ENCODE results near the gene KRTAP10-6.
"Not testable (repeated sequence)": the region's sequence is repeated elsewhere in the genome, so short reads cannot be mapped to it uniquely, and the experiment has no call there.

Gene KRTAP10-6

DNA sequence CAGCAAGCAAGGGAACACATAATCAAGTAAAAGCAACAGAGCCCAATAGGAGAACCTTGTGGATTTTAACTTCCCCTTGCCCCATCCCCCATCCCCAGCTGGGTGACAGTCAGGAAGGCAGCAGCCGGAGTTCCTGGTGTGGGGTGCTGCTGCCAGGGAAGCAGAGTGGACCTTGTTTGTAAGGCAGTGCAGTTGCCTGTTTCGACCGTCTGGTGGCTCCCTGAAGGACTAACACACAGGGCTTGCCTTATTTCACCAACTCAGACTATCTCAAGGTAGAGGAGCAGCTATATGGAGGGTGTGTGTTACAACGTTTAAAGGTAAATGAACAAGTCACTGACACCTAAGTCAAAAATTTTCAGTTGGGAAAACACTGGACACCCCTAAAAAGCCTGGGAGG, 26.2 kb upstream of the KRTAP10-6 start:
- DNase-seq (ENCODE audit: low spot score), result no peak
- no peak for FAIRE-seq

- no peak for FAIRE-seq
- no peak for DNase-seq (ENCODE audit: low spot score)
These were observed 24.8 kb upstream of the KRTAP10-6 start for GRCh38 chr21:44617071-44617501.

- no peak for DNase-seq (ENCODE audit: low spot score)
- FAIRE-seq, result no peak
These were observed 24.3 kb upstream of the KRTAP10-6 start for GRCh38 chr21:44616591-44616926.

GRCh38 chr21:44615911-44616590, 23.7 kb upstream of the KRTAP10-6 start:
- FAIRE-seq, result no peak
- DNase-seq (ENCODE audit: low spot score), result no peak

DNA sequence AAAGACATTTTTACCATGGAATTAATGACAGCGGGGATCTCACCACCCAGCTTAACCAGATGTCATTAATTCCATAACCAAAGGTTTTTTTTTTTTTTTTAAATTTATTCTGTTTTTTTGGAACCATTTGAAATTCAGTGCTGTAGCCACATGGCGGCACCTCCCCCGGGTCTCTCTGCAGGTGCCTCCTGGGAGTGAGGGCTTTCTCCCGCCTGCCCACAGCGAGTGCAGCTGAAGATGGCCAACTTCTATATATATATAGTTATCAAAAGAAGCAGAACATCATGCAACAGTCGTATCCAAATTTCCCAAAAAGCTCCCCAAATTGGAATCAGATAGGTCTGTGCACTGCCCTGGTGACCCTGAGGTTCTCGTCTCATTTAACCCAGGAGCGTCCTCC, 23.2 kb upstream of the KRTAP10-6 start:
- no peak for DNase-seq (ENCODE audit: low spot score)
- FAIRE-seq, result no peak

- DNase-seq (ENCODE audit: low spot score) (no peak), FAIRE-seq (no peak)
These were observed 22.7 kb upstream of the KRTAP10-6 start for GRCh38 chr21:44614961-44615391.

DNA sequence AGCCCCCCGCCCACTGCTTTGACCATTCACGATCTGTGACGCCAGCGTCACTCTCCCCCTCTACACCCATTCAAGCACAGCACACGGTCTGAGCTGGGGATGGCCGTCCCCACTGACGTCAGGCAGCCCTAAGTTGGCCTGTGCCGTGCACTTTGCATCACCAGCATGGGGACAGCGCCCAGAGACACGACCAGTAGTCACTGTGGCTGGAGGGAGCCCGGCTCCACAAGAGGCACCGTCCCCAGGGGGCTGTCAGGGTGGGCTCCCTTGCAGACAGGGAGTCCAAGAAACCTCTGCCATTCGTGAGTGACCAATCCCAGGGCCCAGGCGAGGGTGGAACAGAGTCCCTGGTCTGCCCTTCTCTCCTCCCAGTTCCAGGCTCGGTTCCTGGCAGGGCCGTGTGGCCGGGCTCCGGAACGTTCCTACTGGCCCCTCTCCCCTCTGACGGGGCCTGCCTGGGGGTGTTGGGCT, 21.9 kb upstream of the KRTAP10-6 start:
- FAIRE-seq, result no peak
- no peak for DNase-seq (ENCODE audit: low spot score)

DNA sequence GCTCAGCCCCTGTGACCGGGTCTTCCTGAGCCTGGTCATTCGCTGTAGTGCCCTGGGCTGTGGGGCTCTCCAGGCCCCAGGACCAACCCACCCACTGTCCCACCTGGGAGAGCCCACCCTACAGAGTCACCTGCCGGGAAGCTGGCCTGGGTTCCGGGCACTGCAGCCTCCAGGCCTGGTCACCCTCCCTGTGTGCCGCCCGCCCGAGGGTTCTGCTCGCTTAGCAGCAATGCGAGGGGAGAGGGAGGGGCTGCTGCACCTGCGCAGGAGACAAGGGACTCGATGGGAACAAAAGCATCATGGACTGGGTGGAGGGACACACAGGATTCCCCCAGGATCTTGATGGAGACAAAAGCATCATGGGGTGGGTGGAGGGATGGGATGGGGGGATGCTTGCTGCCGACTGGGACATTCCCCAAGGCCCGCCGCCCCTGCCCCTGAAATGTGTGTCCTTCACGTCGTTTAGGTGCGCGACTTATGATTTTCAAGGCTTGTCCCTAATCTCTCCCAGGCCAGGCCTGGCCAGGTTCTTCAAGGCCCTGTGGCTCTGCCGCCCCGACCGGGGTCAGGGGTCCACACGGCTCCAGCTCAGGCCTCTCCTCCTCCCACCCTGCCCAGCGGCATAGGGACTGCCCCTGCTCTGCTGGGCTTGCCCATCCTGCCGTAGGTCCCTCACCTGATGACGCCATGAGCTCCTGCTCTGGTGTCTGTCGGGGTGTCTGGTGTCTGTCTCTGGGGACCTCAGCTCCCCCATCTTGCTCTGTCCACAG, 21.3 kb upstream of the KRTAP10-6 start:
- FAIRE-seq (no peak), DNase-seq (ENCODE audit: low spot score) (no peak)

DNA sequence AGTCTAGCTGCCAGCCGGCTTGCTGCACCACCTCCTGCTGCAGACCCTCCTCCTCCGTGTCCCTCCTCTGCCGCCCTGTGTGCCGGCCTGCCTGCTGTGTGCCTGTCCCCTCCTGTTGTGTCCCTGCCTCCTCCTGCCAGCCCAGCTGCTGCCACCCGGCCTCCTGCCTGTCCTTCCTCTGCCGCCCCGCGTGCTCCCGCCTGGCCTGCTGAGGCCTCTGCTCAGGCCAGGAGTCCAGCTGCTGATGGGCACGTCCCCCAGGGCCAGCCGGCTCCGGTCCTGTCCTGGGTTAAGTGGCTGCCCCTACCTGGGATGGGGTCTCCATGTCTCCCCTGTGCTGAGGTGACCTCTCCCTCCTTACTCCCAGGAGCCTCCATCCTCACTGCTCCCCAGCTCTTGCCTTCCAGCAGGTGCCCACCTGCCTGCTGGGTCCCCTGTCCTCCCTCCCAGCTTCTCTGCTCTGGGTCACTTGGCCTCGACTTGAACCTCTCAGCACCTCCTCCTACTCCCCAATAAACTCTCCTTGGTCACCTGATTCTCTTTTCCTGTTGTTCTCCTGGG, 20.4 kb upstream of the KRTAP10-6 start:
- no peak for FAIRE-seq

DNA sequence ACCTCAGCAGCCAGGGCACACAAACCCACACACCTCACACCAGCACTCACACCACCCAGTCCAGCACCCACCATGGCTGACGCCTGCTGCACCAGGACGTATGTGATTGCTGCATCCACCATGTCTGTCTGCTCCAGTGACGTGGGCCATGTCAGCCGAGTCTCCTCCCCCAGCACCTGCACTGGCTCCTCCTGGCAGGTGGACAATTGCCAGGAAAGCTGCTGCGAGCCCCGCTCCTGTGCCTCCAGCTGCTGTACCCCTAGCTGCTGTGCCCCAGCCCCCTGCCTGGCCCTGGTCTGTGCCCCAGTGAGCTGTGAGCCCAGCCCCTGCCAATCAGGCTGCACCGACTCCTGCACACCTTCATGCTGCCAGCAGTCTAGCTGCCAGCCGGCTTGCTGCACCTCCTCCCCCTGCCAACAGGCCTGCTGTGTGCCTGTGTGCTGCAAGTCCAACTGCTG, 19.8 kb upstream of the KRTAP10-6 start, which contains the start of gene KRTAP10-8:
KRTAP10-8 (plus strand) TSS at position 51 of the 458 bp plus-strand sequence; CDS start at position 73, 22 bp downstream.
- FAIRE-seq (no peak), DNase-seq (ENCODE audit: low spot score) (no peak)

More for the DNA sequence above, 20.4 kb upstream of the KRTAP10-6 start:
- no peak for DNase-seq (ENCODE audit: low spot score)

DNA sequence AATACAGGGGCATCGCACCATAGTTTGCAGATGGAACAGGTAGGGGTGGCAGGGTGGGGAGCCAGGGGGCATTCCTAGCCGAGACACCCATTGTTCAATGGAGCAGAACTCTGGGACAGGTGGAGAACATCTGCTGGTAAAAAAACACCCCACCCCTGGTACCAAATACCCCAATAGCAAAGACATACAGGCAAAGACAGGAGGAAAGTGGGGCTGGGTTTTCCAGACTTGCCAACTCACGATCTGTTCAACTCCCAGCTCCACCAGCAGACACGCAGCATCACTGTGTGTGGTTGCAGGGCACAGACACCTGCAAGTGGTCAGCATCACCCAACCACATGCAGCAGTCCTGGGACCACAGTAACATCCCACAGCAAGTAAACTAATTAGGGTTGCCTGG, 19.2 kb upstream of the KRTAP10-6 start:
- FAIRE-seq, result no peak

DNA sequence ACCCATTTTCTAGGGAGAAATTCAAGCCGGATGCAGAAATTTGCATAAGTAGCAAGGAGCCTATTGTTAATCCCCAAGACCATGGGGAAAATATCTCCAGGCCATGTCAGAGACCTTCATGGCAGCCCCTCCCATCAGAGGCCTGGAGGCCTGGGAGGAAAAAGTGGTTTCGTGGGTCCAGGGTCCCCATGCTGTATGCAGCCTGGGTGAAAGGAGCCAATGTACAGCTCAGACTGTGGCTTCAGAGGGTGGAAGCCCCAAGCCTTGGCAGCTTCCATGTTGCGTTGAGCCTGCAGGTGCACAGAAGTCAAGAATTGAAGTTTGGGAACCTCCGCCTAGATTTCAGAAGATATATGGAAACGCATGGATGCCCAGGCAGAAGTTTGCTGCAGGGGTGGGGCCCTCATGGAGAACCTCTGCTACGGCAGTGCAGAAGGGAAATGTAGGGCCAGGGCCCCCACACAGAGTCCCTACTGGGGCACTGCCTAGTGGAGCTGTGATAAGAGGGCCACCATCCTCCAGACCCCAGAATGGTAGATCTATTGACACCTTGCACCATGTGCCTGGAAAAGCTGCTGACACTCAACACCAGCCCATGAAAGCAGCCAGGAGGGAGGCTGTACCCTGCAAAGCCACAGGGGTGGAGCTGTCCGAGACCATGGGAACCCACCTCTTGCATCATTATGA, 18.0 kb upstream of the KRTAP10-6 start:
- FAIRE-seq; DNase-seq (ENCODE audit: low spot score): not testable (repeated sequence)

More for the DNA sequence above, 19.2 kb upstream of the KRTAP10-6 start:
- DNase-seq (ENCODE audit: low spot score), result no peak

GRCh38 chr21:44609193-44609592, 16.9 kb upstream of the KRTAP10-6 start:
- DNase-seq (ENCODE audit: low spot score), result no peak
- FAIRE-seq, result no peak

GRCh38 chr21:44606495-44606894, 14.2 kb upstream of the KRTAP10-6 start:
- FAIRE-seq, result no peak
- no peak for DNase-seq (ENCODE audit: low spot score)

DNA sequence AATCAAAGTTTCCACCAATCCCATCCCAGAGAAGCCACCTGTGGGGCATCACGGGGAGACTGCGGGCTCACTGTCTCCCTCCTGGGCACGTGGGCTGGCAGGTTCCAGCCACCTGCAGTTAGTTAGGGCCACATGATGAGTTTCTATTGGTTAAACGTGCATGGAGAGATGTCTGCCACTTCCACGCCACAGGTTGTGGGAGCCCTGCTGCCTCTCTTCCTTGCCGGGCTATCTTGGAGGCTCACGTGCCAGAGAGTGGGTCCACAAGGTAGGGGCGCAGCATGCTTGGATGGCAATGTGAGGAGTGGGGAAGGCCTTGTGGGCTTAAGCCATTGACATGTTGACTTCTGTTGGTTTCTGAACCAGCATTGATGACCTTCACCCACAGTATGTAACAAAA, 11.6 kb upstream of the KRTAP10-6 start:
- DNase-seq (ENCODE audit: low spot score) (no peak), FAIRE-seq (no peak)

GRCh38 chr21:44603109-44603875, 11.0 kb upstream of the KRTAP10-6 start:
- FAIRE-seq, result no peak
- DNase-seq (ENCODE audit: low spot score), result no peak

GRCh38 chr21:44602463-44602850, 10.2 kb upstream of the KRTAP10-6 start:
- no peak for DNase-seq (ENCODE audit: low spot score)
- no peak for FAIRE-seq

DNA sequence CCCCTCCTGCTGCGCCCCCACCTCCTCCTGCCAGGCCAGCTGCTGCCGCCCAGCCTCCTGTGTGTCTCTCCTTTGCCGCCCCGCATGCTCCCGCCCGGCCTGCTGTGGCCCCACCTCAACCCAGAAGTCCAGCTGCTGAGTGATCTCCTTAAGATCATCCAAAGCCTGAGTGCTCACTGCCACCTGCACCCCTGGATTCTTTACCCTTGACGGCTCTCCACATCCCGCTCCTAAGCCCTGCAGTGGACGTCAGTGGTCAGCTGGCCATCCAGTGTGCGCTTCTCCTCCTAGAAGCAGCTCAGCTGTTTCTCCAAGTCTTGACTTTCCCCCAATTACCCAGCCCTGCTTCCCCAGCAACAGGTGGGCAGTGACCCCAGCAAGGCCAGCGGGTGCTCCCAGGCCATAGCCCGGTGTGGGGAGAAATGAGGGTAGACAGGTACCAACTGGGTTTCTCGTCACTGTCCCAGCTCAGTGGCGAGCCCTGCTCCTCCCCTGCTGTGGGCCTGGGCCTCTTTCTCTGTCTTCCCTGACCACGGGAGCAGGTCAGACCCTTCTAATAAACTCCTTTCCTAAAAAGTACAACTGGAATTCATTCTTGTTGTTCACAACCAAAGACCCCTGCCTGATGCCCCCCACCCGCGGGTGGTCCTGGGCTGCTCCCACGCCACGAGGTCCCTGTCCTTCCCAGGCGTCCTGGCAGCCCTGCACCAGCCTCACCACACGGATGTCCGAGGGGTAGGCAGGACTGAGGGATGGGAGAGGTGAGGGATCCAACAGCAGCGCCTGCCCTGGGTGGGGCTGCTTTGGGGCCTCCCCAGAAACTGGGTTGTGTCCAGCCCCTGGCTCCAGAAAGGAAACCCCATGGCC, 9.5 kb upstream of the KRTAP10-6 start:
- FAIRE-seq (no peak), DNase-seq (ENCODE audit: low spot score) (no peak)

- peak; percentile 90 for FAIRE-seq
- DNase-seq (ENCODE audit: low spot score), result not testable (repeated sequence)
These were observed 8.8 kb upstream of the KRTAP10-6 start for GRCh38 chr21:44601091-44601490.
